Uterus (tissue), 4 donors: ENCODE results near the gene CLPTM1L. TPM values are rescaled to one million over a fixed set of nuclear protein-coding genes. Genes with fewer than 3 reads are reported as not detected.

Source experiments
- DNase-seq, 2 donors: peaks; one replicate each; pipeline ENCODE4 v3.0.0-alpha.2; 2019 to 2020
- H3K27ac ChIP-seq, 2 donors: fragments of 200-600 bp; sonication (generic); 1 replicate in 1 of 2; 2 replicates in 1 of 2; pipeline ENCODE4 v1.5.1; 2016 to 2018
- H3K27me3 ChIP-seq, 2 donors: fragments of 200-600 bp; sonication (generic); one replicate each; pipeline ENCODE4 v1.5.1; 2018 to 2019; ENCODE audit warnings: control low read depth in 1 of 2
- H3K36me3 ChIP-seq, 2 donors: fragments of 200-600 bp; sonication (generic); one replicate each; pipeline ENCODE4 v1.5.1; 2019; ENCODE audit warnings: control low read depth in 1 of 2
- H3K4me1 ChIP-seq, 2 donors: fragments of 200-600 bp; sonication (generic); one replicate each; pipeline ENCODE4 v1.5.1; 2018 to 2019; ENCODE audit warnings: control low read depth in 1 of 2
- H3K4me3 ChIP-seq, 2 donors: fragments of 200-600 bp; sonication (generic); 1 replicate in 1 of 2; 2 replicates in 1 of 2; pipeline ENCODE4 v1.5.1; 2018 to 2019; ENCODE audit warnings: mild to moderate bottlenecking in 1 of 2
- H3K9me3 ChIP-seq, 2 donors: fragments of 200-600 bp; sonication (generic); one replicate each; pipeline ENCODE4 v1.5.1; 2019; ENCODE audit warnings: control low read depth in 1 of 2
- POLR2A ChIP-seq, 2 donors: fragments of 450-650 bp; IDR thresholded peaks; one replicate each; pipeline ENCODE4 v1.6.1; 2016; ENCODE audit warnings: antibody characterized with exemption in 2 of 2, mild to moderate bottlenecking in 1 of 2, moderate library complexity in 1 of 2
- intact Hi-C: fragments of 100-400 bp; cut with DNase I; formaldehyde crosslinking; loops from one replicate; pipeline ENCODE4 v1.15.1; 2023; ENCODE audit warnings: low total_unique reads
- total RNA-seq, 4 donors: library from RNA; depleted of rRNA in 3 of 4; stranded (reverse); fragments of >200 nt in 3 of 4; gene quantifications; one replicate each; pipeline versions ENCODE4 v1.1.0 to v1.2.4, GENCODE V29; 2014 to 2023
- TF ChIP-seq, protein P1 (sequence below), 4 experiments: fragments of 200-600 bp in 2 of 4; fragments of 450-650 bp in 2 of 4; sonication (generic) in 2 of 4; IDR thresholded peaks; one replicate each; pipeline ENCODE4 v1.5.1; 2016 to 2019; ENCODE audit warnings: antibody characterized with exemption in 4 of 4, mild to moderate bottlenecking in 2 of 4, moderate library complexity in 1 of 4
- donor health status: DM: yes; HTN: yes; CAD: no.

CLPTM1L gene
- total RNA-seq, 4 donors from 2014 or later: 63.2 to 74.3 (median 71.1) TPM

GRCh38 chr5:1391691-1392090, 46.8 kb upstream of the CLPTM1L start:
- intact Hi-C loops: no loop called here
- no peak for DNase-seq
- no peaks in the 10 kb centered on the region for H3K27me3 ChIP-seq
- no peak overlapping the region for H3K4me3 ChIP-seq
- no peaks in the 10 kb centered on the region for H3K4me1 ChIP-seq
- TF ChIP-seq POLR2A (IDR thresholded peaks at IDR 0.05): no peak
- TF ChIP-seq, protein P1, sequence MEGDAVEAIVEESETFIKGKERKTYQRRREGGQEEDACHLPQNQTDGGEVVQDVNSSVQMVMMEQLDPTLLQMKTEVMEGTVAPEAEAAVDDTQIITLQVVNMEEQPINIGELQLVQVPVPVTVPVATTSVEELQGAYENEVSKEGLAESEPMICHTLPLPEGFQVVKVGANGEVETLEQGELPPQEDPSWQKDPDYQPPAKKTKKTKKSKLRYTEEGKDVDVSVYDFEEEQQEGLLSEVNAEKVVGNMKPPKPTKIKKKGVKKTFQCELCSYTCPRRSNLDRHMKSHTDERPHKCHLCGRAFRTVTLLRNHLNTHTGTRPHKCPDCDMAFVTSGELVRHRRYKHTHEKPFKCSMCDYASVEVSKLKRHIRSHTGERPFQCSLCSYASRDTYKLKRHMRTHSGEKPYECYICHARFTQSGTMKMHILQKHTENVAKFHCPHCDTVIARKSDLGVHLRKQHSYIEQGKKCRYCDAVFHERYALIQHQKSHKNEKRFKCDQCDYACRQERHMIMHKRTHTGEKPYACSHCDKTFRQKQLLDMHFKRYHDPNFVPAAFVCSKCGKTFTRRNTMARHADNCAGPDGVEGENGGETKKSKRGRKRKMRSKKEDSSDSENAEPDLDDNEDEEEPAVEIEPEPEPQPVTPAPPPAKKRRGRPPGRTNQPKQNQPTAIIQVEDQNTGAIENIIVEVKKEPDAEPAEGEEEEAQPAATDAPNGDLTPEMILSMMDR (IDR thresholded peaks at IDR 0.05): no peak
- no peaks in the 10 kb centered on the region for H3K36me3 ChIP-seq
- H3K9me3 ChIP-seq: no peaks in the 10 kb centered on the region
- no peak overlapping the region for H3K27ac ChIP-seq

DNA sequence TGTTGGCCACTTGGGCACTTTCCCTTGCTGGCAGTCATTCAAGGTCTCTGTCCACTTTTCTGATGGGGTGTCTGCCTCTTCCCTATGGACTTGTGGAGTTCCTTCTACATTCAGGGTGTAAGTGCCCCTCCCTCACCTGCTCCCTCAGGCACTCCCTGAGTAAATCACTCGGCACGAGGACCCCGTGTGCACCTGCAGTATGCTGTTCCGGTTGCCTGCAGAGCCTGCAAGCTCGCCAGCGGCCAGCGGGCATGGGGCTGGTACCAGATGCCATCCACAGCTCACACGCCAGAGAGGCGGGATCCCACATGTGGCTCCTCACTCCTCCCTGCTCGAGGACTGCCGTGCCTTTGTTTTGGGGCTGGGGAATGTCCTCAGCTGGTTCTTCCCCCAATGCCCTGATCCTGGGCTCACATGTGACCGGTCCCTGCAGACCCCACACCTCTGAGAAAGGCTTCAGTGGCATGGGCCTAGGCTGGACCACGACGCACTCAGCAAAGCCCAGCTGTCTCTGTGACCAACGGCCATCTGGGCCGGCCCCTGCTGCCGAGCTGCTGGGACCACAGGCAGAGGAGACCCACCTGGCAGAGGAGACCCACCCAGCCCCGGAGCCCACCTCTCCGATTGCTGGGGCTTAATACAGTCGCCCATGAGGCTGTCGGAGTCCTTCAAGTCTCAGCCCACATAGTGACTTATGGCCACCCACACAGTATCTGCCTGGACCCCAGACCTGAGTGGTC, 46.1 kb upstream of the CLPTM1L start:
- intact Hi-C loops: no loop called here
- no peaks in the 10 kb centered on the region for H3K9me3 ChIP-seq
- H3K4me1 ChIP-seq: no peaks in the 10 kb centered on the region
- DNase-seq: no peak
- no peak for TF ChIP-seq POLR2A (IDR thresholded peaks at IDR 0.05)
- TF ChIP-seq, protein P1 (IDR thresholded peaks at IDR 0.05): no peak
- no peaks in the 10 kb centered on the region for H3K36me3 ChIP-seq
- no peak overlapping the region for H3K27ac ChIP-seq
- H3K27me3 ChIP-seq: no peaks in the 10 kb centered on the region
- H3K4me3 ChIP-seq: no peak overlapping the region

- intact Hi-C loops: no loop called here
- Histone ChIP-seq H3K27ac (no peak overlapping the region), H3K36me3 (no peaks in the 10 kb centered on the region), H3K27me3 (no peaks in the 10 kb centered on the region), H3K4me3 (no peak overlapping the region), H3K4me1 (no peaks in the 10 kb centered on the region), H3K9me3 (no peaks in the 10 kb centered on the region)
- DNase-seq: no peak
- TF ChIP-seq POLR2A (IDR thresholded peaks at IDR 0.05): no peak
- TF ChIP-seq, protein P1 (IDR thresholded peaks at IDR 0.05): no peak
Measured at GRCh38 chr5:1390333-1390732, 45.4 kb upstream of the CLPTM1L start.

GRCh38 chr5:1388383-1388967, 43.6 kb upstream of the CLPTM1L start:
- Histone ChIP-seq H3K4me3 (no peak overlapping the region), H3K36me3 (no peaks in the 10 kb centered on the region), H3K9me3 (no peaks in the 10 kb centered on the region), H3K4me1 (no peaks in the 10 kb centered on the region), H3K27me3 (no peaks in the 10 kb centered on the region), H3K27ac (no peak overlapping the region)
- DNase-seq: no peak
- TF ChIP-seq, protein P1 (IDR thresholded peaks at IDR 0.05): no peak
- no peak for TF ChIP-seq POLR2A (IDR thresholded peaks at IDR 0.05)
- intact Hi-C loops: no loop called here

DNA sequence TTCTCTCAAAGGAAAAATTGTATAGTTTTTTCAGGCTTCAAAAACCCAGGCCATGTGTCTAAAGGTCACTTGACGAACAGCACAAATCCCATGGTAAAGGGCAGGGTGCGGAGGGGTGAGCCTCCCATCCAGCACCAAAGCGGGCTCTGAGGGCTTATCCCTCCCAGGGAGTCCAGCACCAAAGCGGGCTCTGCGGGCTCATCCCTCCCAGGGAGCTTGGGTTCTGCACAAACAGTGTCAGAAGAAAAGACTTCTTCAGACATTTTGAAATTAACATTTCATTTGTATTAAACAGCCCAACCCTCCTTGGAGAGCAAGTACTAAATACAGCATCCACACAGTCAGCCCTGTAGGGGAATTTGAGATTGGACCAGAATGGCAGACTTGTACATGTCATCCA, 43.0 kb upstream of the CLPTM1L start:
- no peaks in the 10 kb centered on the region for H3K4me1 ChIP-seq
- no peaks in the 10 kb centered on the region for H3K27me3 ChIP-seq
- H3K27ac ChIP-seq: no peak overlapping the region
- no peak overlapping the region for H3K4me3 ChIP-seq
- intact Hi-C loops: no loop called here
- H3K36me3 ChIP-seq: no peaks in the 10 kb centered on the region
- H3K9me3 ChIP-seq: no peaks in the 10 kb centered on the region
- TF ChIP-seq POLR2A (IDR thresholded peaks at IDR 0.05): no peak
- TF ChIP-seq, protein P1 (IDR thresholded peaks at IDR 0.05): no peak
- DNase-seq: no peak
